H1 (cell line): ENCODE data around the gene INPP5F.

Experiments used
- ATF3 ChIP-seq: IDR thresholded peaks from 2 replicates; pipeline ENCODE4 v1.6.1; 2011; ENCODE audit warnings: low read depth, mild to moderate bottlenecking, low read length; ENCODE audit not compliant: insufficient read depth
- CTCF ChIP-seq, 3 experiments: IDR thresholded peaks; 1 replicate in 2 of 3; 2 replicates in 1 of 3; pipeline versions ENCODE4 v1.5.1 to v1.6.1; 2011; ENCODE audit warnings: low read length in 3 of 3, mild to moderate bottlenecking in 3 of 3, inconsistent platforms in 2 of 3, low read depth in 1 of 3, moderate library complexity in 1 of 3; ENCODE audit not compliant: insufficient read depth in 1 of 3; ENCODE audit errors: control extremely low read depth in 1 of 3
- E2F6 ChIP-seq: IDR thresholded peaks from 2 replicates; pipeline ENCODE4 v1.6.1; 2012; ENCODE audit warnings: inconsistent platforms
- EGR1 ChIP-seq: IDR thresholded peaks from 2 replicates; pipeline ENCODE4 v1.6.1; 2011; ENCODE audit warnings: low read depth, low read length, borderline replicate concordance
- JUND ChIP-seq: IDR thresholded peaks from 2 replicates; pipeline ENCODE4 v1.6.1; 2011; ENCODE audit warnings: mild to moderate bottlenecking, improper control_type of control experiment, low read length
- POLR2A ChIP-seq, 2 experiments: IDR thresholded peaks; 1 replicate in 1 of 2; 2 replicates in 1 of 2; pipeline ENCODE4 v1.6.1; 2011; ENCODE audit warnings: low read depth in 2 of 2, low read length in 2 of 2, mild to moderate bottlenecking in 2 of 2; ENCODE audit errors: control extremely low read depth in 1 of 2
- POLR2AphosphoS5 ChIP-seq: IDR thresholded peaks from 2 replicates; pipeline ENCODE4 v1.6.1; 2011; ENCODE audit warnings: low read depth, low read length
- SRF ChIP-seq: IDR thresholded peaks from 2 replicates; pipeline ENCODE4 v1.6.1; 2011; ENCODE audit warnings: mild to moderate bottlenecking, low read depth, low read length, moderate library complexity
- USF2 ChIP-seq: IDR thresholded peaks from 2 replicates; pipeline ENCODE4 v1.6.1; 2011; ENCODE audit warnings: low read length, improper control_type of control experiment

GRCh38 chr10:119759832-119760231, 34.0 kb downstream of the INPP5F start:
- TF ChIP-seq POLR2AphosphoS5 (no peak), ATF3 (no peak), JUND (no peak), CTCF (IDR thresholded peaks at IDR 0.05; ENCODE audit: control extremely low read depth in 1 of 3, insufficient read depth in 1 of 3, low read depth in 1 of 3, low read length in 3 of 3) (no peak), E2F6 (no peak), SRF (no peak), USF2 (no peak), POLR2A (IDR thresholded peaks at IDR 0.05; ENCODE audit: control extremely low read depth in 1 of 2, low read depth in 2 of 2, low read length in 2 of 2) (no peak), EGR1 (no peak)
